AG09309 (cell line): ENCODE measurements around the gene PTGR1.

Experiments
- DNase-seq: peaks from one replicate; pipeline ENCODE4 v3.0.0-alpha.2; 2010; ENCODE audit warnings: low read depth
- H3K4me3 ChIP-seq: 2 replicates; pipeline ENCODE4 v1.5.1; 2011; ENCODE audit warnings: mild to moderate bottlenecking, low read depth, low read length, moderate library complexity; ENCODE audit not compliant: control insufficient read depth
- TF ChIP-seq, protein P1 (sequence below): IDR thresholded peaks from 2 replicates; pipeline ENCODE4 v1.5.1; 2011; ENCODE audit warnings: mild to moderate bottlenecking, low read depth, low read length, inconsistent platforms; ENCODE audit not compliant: insufficient read depth, control insufficient read depth; ENCODE audit errors: missing control alignments

Gene PTGR1

DNA sequence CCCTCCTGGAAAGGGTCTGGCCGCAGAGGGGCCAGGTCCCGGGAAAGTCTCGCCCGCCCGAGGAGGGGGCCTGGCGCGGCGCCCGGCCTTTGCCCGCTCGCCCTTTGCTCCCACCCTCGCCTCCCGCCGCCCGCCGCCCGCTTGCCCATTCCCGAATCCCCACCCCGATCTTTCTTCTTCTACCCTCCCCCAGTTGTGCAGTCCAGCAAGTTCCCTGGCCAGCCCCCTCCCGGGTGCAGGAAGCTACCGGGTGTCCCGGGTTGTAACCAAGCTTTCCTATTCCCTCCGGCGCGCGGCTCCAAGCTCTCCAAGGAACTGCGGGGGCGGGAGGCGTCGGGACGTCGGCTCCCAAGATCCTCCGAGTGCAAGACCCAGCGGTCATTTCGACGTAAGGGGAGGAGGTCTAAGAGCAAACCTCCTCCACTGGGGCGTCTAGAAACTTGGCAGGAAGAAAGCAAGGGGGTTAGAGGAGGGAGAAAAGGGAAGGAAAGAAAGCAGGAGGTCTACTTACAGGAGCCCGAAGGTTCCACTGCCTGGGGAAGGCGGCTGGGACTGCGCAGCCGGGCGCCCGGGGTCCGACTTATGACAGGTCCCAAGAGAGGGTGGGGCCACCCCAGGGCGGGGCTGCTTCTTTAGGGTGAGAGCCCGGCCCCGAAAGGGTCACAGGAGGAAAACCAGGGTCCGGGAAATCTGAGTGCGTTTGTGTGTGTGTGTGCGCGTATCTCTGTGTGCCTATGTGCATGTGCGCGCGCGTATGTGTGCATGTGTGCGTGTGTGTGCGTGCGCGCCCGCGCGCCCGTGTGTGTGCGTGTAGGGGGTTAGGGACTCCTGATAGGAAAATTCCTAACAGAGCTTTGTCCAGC is at the start of gene PTGR1:
TSS of gene PTGR1 (minus strand) at position 556 of the 863 bp plus-strand sequence. CDS start 2,225 bp downstream, outside the sequence.
- peak within 1 kb of the TSS; percentile 73 for H3K4me3 ChIP-seq
- TF ChIP-seq, protein P1, sequence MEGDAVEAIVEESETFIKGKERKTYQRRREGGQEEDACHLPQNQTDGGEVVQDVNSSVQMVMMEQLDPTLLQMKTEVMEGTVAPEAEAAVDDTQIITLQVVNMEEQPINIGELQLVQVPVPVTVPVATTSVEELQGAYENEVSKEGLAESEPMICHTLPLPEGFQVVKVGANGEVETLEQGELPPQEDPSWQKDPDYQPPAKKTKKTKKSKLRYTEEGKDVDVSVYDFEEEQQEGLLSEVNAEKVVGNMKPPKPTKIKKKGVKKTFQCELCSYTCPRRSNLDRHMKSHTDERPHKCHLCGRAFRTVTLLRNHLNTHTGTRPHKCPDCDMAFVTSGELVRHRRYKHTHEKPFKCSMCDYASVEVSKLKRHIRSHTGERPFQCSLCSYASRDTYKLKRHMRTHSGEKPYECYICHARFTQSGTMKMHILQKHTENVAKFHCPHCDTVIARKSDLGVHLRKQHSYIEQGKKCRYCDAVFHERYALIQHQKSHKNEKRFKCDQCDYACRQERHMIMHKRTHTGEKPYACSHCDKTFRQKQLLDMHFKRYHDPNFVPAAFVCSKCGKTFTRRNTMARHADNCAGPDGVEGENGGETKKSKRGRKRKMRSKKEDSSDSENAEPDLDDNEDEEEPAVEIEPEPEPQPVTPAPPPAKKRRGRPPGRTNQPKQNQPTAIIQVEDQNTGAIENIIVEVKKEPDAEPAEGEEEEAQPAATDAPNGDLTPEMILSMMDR, result no peak
- DNase-seq, result peak; percentile 54

DNA sequence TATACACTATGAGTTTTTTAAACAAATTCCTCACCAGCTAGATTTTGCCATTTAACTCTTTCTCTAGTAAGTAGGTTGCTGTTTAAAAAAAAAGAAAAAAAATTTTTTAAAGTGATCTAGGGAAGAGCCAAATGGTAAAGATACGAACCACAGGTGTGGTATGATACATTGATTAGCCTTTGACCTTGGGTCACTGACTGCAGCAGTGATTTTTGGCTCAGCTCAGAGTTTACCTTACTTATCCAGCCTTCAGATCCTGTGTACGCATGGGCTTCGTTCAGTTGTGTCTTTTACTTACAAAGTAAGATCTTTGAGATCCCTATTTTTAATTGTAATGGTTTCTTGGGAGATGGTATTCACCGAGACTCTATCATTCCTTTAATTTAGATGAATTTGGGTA is 49.6 kb upstream of the PTGR1 start:
- H3K4me3 ChIP-seq, result no peak overlapping the region
- no peak for DNase-seq
- TF ChIP-seq, protein P1, result no peak

DNA sequence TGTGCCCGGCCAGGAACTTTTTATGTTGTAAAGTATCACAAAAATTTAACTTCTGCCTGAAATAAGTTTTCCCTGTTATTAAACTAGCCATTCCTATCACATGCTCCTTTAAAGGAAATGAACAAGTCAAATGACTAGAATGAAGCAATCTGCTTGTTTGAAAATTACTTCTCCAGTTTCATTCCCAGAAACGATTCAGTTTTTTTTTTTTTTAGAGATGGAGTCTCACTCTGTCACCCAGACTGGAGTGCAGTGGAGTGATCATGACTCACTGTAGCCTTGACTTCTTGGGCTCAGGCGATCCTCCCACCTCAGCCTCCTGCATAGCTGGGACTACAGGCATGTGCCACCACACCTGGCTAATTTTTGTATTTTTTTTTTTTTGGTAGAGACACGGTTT is 48.6 kb upstream of the PTGR1 start:
- TF ChIP-seq, protein P1, result no peak
- DNase-seq, result no peak
- no peak overlapping the region for H3K4me3 ChIP-seq

DNA sequence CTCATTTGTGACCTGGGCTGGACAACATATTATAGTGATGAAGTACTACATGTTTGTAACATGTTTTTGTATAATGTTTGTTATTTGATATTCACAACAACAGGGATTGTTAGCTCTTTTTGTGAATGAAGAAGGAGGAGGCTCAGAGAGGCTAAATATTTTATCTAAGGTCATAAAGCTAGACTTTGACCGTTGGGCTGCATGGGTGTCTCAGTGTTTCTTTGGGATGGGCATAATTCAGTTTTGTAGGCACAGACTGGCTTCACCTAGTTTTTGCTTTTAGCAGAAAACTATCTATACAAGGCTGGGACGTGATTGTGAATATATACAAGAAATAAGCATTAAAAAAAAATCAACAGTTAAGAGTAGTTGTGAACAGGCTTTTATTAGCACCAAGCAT is 47.0 kb upstream of the PTGR1 start:
- H3K4me3 ChIP-seq, result no peak overlapping the region
- DNase-seq, result no peak
- TF ChIP-seq, protein P1, result no peak

DNA sequence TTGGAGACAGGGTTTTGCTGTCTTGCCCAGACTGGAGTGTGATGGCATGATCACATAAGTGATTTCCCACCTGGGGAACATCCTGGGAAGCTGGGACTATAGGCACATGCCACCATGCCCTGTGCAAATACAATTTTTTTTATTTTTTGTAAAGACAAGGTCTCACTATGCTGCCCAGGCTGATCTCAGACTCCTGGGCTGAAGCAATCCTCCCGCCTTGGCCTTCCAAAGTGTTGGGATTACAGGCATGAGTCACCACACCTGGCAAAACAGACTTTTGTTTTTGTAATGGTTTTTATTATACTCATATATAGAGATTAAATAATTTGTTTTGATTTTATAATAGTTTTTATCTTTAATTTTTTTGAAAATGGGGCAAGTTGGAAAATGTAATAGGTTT is 46.4 kb upstream of the PTGR1 start:
- DNase-seq, result no peak

DNA sequence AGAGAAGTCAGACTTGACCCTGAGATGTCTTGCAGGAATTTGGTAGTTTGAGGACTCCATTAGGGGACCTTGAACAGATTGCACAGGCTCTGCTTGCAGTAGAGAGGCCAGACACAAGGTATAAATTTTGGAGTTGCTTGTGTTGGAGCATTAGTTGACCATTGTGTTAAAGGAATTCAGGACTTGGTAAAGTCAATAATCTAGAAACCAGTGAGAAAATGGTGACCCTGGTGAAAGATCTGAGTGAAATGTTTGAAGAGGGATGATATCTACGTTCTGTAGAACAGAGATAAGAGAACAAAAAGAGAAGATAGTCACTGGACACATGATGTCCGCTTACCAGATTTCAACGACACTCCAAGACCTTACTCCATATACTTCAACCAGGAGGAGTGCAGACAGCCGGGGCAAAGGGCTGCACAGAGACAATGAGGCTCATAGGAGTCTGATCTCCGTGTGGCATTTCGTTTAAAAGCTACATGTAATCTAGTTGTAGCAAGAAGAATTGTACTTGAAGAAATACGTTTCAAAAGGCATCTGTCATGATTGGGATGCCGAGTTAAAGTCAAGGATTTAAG is 44.8 kb upstream of the PTGR1 start:
- no peak overlapping the region for H3K4me3 ChIP-seq
- no peak for DNase-seq
- TF ChIP-seq, protein P1, result no peak

More for the DNA sequence above, 46.4 kb upstream of the PTGR1 start:
- no peak overlapping the region for H3K4me3 ChIP-seq
- TF ChIP-seq, protein P1, result no peak
